H54 (cell line): ENCODE results near the gene PILRA.
"Not testable (repeated sequence)": the region's sequence is repeated elsewhere in the genome, so short reads cannot be mapped to it uniquely, and the experiment has no call there.

Source experiments
- DNase-seq: peaks from one replicate; pipeline ENCODE4 v3.0.0; 2011; ENCODE audit warnings: low spot score, mixed read lengths; ENCODE audit not compliant: insufficient read length
- FAIRE-seq: peaks from 3 replicates; lab custom pipeline; 2011; peaks lifted over from hg19 to GRCh38; lab: Jason Lieb, UNC
- POLR2A ChIP-seq: IDR thresholded peaks from 2 replicates; pipeline ENCODE4 v1.6.1; 2011; ENCODE audit warnings: low read depth, mild to moderate bottlenecking, low read length

The PILRA gene

DNA sequence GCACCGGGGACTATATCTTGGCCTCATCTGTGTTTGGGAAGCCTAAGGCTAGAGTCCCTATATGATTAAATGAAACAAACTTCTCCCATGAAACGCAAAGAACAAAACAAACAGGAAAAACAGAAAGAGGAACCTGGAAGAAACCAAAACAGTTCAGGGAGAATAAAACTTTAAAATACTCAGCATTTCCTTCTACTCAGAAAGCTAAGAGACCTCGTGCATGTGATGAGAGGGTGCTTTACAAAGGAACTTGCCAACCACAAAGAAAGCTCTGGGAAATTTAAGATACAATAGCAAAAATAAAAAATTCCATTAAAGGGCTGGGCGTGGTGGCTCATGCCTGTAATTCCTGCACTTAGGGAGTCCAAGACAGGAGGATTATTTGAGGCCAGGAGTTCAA, 6.9 kb downstream of the PILRA start:
- no peak for DNase-seq
- TF ChIP-seq POLR2A: no peak
- no peak for FAIRE-seq

DNA sequence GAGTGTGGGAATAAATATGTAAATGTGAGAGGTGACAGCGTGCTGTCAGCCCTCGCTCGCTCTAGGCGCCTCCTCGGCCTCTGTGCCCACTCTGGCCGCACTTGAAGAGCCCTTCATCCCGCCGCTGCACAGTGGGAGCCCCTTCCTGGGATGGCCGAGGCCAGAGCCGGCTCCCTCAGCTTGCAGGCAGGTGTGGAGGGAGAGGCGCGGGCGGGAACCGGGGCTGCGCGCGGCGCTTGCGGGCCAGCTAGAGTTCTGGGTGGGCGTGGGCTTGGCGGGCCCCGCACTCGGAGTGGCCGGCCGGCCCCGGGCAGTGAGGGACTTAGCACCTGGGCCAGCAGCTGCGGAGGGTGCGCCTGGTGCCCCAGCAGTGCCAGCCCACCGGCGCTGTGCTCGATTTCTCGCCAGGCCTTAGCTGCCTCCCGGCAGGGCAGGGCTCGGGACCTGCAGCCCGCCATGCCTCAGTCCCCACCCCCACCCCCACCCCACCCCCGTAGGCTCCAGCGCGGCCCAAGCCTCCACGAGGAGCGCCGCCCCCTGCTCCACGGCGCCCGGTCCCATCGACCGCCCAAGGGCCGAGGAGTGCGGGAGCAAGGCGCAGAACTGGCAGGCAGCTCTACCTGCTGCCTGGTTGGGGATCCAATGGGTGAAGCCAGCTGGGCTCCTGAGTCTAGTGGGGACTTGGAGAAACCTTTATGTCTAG, 8.4 kb downstream of the PILRA start:
- FAIRE-seq, DNase-seq: not testable (repeated sequence)

DNA sequence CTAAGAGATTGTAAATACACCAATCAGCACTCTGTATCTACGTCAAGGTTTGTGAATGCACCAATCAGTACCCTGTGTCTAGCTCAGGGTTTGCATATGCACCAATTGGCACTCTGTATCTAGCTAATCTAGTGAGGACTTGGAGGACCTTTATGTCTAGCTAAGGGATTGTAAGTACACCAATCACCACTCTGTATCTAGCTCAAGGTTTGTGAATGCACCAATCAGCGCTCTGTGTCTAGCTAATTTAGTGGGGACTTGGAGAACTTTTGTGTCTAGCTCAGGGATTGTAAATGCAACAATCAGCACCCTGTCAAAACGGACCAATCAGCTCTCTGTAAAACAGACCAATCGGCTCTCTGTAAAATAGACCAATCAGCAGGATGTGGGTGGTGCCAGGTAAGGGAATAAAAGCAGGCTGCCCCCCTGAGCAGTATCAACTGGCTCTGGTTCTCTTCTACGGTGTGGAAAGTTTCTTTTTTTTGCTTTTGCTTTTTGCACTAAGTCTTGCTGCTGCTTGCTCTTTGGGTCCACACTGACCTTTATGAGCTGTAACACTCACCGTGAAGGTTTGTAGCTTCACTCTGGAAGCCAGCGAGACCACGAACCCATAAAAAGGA, 9.1 kb downstream of the PILRA start:
- not testable (repeated sequence) for FAIRE-seq, DNase-seq

DNA sequence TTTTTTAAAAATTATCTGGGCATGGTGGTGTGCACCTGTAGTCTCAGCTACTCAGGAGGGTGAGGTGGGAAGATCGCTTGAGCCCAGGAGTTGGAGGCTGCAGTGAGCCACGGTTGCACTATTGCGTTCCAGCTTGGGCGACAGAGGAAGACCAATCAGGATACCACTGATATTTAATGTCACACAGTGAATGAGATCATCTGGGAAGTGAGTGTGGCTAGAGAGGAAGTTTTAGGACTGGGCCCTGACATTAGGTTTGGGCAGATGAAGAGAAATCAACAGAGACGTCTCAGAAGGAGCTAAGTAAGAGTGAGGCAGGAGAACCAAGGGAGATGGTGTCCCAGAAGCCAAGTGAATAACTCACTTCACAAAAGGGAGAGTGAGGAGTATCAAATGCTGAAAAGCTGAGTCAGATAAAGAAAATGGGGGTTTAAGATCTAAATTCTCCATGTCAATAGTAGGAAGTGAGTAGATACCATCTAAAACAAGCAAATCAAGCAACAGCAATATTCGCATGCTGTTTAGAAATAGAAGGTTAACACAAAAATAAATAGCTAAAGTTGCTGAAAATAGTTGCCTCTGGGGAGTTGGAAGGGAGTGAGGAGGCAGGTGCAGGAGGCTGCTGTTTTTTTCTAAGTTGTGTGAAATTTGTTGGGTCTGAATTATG, 11.5 kb downstream of the PILRA start:
- no peak for DNase-seq
- no peak for FAIRE-seq
- TF ChIP-seq POLR2A: no peak

DNA sequence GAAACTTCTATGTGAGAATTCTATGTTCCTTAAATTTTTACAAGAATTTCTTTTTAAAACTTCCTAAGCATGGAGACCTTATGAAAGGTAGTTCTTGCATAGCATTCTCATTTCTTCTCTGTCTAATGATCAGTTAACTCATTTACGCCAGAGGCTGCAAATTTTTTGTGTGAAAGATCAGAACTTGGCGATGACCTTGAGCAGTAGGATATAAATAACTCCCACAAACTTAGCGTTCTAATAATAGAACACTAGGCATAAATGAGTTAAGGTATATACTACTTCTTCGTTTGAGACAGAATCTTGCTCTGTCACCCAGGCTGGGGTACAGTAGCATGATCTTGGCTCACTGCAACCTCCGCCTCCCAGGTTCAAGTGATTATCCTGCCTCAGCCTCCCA, 13.7 kb downstream of the PILRA start:
- no peak for TF ChIP-seq POLR2A
- DNase-seq (no peak), FAIRE-seq (no peak)

DNA sequence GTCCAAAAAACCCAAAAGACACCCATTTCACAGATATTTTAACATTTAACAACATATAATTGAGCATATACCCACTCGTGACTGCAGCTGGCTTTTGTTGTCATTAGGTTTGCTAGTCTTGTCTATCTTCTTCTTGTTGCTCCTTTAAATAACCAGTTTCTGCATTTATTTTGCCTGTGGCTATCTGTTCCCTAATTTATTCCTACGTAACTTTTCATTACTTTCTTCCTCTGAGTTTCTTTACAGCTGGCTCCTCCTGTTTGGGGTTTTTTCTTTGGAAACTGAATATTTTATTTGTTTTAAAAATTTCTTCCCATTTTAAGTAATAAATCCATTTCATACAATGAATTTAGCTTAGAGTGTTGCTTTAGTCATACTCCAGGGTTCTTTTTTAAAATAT, 14.4 kb downstream of the PILRA start:
- DNase-seq: no peak
- no peak for FAIRE-seq
- no peak for TF ChIP-seq POLR2A

DNA sequence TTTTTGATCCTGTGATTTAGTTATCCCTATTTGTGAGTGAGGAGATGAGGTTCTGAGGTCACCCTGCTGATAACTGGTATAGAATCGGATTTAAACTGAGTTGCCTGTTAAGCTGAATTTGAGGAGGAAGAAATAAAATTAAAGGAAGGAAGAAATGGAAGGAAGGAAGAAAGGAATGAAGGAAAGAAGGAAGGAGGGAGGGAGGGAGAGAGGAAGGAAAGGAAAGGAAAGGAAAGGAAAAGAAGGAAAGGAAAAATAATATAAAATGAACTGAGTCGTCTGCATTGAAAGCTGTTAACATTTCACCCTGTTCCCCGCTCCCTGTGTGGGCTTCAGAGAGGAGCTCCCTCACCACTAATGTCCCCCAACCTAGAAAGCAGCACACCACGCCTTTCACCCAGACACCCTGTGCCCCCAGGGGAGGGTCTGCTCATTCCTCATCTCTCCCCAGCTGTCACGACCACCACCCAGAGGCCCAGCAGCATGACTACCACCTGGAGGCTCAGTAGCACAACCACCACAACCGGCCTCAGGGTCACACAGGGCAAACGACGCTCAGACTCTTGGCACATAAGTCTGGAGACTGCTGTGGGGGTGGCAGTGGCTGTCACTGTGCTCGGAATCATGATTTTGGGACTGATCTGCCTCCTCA, 16.3 kb downstream of the PILRA start:
- FAIRE-seq: no peak
- no peak for DNase-seq
- no peak for TF ChIP-seq POLR2A

DNA sequence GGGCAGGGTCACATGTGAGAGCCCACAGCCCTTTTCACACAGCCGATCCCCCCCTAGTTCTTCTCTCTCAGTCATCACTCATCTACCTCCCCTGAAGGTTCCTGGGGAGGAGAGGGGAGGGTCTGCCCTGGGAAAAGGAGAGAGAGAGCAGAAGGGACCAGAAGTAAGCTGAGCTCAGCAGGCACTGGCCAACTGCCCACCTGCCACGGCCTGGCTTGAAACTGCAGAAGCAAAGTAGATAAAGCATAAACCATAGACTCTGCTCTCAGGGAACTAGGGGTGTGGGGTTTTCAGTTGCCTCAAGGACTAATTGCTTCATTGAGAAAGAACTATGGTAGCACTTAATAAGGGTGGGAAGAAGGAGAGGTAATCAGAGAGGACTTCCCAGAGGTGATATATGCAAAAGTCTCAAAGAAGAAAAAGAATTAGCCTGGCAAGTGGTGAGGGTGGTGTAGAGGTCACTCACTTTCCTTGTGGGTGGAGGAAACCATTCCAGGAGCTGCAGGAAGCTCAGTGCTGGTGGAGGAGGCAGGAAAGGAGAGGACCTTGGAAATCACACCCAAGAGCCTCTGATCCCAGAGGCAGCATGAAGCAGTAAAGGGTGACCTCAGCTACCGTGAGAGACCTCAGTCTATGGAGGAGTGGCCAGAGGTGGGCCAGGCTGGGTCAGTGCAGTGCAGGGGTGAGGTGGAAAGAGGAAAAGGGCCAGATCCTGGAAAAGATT, 17.2 kb downstream of the PILRA start:
- TF ChIP-seq POLR2A: no peak
- no peak for DNase-seq
- no peak for FAIRE-seq

DNA sequence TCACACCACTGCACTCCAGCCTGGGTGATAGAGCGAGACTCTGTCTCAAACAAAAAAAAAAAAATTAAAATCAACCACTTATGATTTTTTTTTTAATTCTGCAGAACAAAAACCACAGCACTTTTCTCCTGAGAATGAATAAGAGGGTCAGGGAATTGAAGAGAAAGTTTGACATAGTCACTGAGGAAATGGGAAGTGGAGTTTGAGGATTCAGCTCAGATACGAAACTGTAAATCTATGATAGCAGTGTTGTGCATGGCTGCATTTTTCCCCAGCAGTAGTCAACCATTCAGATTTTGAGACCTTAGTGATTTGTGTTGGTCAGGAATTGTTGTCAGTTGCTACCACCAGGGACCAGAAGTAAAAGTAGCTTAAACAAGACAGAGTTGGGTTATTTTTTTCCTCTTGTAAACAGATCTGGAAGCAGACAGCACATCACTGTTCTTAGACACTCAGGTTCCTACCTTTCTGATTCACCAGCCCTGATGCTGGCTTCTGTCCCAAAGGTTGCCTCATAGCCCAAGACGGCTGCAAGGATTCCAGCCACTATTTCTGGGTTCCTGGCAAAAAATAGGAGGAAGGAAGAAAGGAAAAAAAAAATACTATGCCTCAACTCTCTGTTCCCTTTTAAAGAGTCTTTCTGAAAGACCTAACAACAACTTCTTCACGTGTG, 20.1 kb downstream of the PILRA start:
- TF ChIP-seq POLR2A: no peak
- FAIRE-seq: no peak

DNA sequence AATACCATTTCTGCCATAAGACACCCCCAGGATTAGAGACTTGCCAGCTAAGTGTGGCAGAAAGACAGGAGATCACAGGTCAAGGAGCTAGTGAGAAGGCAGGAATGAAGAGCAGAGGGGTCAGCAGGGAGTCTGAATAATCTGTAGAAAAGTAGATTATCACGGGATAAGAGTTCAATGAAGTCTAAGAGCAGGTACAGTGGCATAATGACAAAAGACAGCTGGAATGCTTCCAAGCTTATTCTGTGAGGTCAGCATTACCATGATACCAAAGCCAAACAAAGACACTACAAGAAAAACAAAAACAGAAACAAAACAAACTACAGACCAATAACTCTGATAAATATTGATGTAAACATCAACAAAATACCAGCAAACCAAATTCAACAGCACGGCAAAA, 20.8 kb downstream of the PILRA start:
- TF ChIP-seq POLR2A: no peak
- DNase-seq (no peak), FAIRE-seq (no peak)

More for the DNA sequence above, 20.1 kb downstream of the PILRA start:
- no peak for DNase-seq

DNA sequence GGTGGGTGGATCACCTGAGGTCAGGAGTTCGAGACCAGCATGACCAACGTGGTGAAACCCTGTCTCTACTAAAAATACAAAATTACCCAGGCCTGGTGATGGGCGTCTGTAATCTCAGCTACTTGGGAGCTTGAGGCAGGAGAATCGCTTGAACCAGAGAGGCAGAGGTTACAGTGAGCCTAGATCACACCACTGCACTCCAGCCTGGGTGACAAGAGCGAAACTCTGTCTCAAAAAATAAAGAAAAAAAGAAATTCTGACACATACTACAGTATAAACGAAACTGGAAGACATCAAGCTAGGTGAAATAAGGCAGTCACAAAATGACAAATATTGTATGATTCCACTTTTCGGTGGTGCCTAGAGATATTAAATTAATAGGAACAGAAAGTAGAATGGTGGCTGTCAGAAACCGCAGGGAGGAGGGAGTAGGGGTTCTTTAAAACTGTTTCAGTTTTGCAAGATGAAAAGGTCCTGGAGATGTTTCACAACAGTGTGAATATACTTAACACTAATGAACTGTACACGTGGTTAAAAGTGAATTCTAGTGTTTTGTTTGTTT, 23.2 kb downstream of the PILRA start:
- DNase-seq (no peak), FAIRE-seq (no peak)
- TF ChIP-seq POLR2A: no peak

DNA sequence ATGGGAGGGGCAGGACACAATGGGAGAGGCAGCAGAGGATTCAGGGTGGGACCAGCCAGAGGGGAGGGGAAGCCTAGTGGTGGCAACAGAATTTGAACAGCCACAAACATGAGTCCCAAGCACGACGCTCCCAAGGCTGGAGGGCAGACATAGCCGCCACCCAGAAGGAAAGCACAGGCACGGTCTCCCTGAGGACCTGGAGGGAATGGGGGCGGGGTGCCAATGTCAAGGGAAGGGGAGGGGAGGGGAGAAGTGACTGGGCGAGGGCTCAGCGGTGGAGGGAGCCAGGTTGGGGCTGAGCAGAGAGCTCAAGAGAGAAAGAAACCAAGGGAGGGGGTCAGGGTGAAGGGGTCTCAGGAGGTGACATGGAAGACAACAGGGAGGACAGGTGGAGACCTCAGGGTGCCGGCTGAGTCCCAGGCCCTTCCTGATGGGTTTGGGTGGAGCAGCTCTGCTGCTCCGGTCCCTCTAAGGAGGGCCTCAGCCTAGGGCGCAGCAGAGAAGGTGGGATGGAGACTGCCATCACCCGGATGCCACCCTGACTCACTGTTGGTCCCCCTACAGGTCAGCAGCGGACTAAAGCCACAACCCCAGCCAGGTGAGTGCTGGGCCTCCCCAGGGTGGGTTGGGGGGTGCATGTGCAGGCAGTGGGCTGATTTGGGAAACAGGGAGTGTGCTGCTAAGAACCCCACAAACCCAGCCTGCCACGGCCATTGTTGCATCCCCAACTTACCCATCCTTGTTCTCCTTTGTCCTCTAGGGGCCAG, 24.2 kb downstream of the PILRA start:
- DNase-seq (no peak), FAIRE-seq (no peak)
- TF ChIP-seq POLR2A: no peak
